Mesodermal cell (in vitro differentiated cells): ENCODE data around the gene NSD2.
"Not testable (repeated sequence)": the region's sequence is repeated elsewhere in the genome, so short reads cannot be mapped to it uniquely, and the experiment has no call there.

Experiments used
- H3K27ac ChIP-seq: 2 replicates; pipeline ENCODE4 v1.7.0; 2013; ENCODE audit warnings: mild to moderate bottlenecking, low read depth, low read length, moderate library complexity; ENCODE audit not compliant: severe bottlenecking
- H3K36me3 ChIP-seq: 2 replicates; pipeline ENCODE4 v1.7.1; 2013; ENCODE audit warnings: mild to moderate bottlenecking, low read length, moderate library complexity; ENCODE audit not compliant: control insufficient read depth, insufficient read depth
- H3K4me1 ChIP-seq: one replicate; pipeline ENCODE4 v1.7.1; 2013; ENCODE audit warnings: mild to moderate bottlenecking, low read length; ENCODE audit not compliant: insufficient read depth, control insufficient read depth, poor library complexity, severe bottlenecking
- H3K4me3 ChIP-seq: 2 replicates; pipeline ENCODE4 v1.7.0; 2013; ENCODE audit warnings: low read length, control low read depth, mild to moderate bottlenecking; ENCODE audit not compliant: insufficient read depth, poor library complexity, severe bottlenecking; ENCODE audit errors: extremely low read depth
- H3K9me3 ChIP-seq: 2 replicates; pipeline ENCODE4 v1.7.1; 2013; ENCODE audit warnings: mild to moderate bottlenecking, low read length, moderate library complexity; ENCODE audit not compliant: control insufficient read depth
- WGBS, 2 experiments: methylation state at CpG; one replicate each; pipeline ENCODE4 v1.1.5; 2013; ENCODE audit warnings: missing lambda C conversion rate in 2 of 2; ENCODE audit not compliant: insufficient coverage in 2 of 2; 5-methylcytosine and 5-hydroxymethylcytosine counted together

The NSD2 gene

DNA sequence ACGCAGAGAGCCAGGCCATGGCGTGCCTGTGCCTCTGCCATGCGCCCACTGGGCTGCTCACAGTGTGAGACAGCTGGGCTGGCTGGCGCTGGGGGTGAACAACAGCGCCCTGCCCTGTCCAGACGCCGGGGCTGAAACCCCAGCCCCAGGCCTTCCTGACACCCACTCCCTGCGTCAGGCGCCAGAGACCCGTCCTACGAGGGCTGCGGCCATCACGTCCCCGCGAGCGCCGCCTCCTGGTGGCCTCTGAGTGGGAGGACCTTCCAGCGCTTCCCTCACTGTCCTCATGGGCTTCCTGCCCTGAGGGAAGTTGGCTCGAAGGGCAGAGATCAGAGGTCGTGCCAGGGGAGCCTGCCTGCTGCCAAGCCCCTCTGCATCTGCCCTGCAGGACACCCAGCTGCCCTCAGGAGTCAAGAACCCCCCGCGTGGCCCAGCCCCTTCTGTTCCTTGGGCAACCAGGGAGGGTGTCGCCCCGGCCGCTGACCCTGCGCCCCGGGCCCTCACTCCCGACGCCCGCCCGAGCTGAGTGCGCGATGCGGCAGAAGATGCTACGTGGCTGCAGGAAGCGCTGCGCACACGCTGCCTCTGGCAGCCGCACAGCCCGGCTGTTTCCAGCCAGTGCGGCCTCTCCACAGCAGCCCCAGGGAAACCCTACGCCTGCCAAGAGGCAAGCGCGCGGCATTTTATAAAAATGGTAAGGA is 121.4 kb downstream of the NSD2 start:
- Histone ChIP-seq H3K36me3 (peaks cover 53% of the 10 kb centered on the region), H3K9me3 (peaks cover 3% of the 10 kb centered on the region), H3K27ac (no peak overlapping the region), H3K4me1 (no peaks in the 10 kb centered on the region), H3K4me3 (no peak overlapping the region)
- 89% methylated on average over 40 to 45 of the region's 45 CpGs for WGBS, 2 experiments

DNA sequence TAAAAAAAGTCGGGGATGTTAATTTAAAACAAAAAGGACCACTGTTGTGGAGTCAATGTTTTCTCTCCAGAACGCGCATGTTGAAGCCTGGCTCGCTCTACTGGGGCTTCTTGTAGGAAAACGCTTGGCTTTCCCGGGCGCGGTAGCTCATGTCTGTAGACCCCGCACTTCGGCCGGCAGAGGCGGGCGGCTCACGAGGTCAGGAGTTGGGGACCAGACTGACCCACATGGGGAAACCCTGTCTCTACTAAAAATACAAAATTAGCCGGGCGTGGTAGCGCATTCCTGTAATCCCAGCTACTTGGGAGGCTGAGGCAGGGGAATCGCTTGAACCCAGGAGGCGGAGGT is 122.0 kb downstream of the NSD2 start:
- H3K9me3 ChIP-seq: peaks cover 6% of the 10 kb centered on the region
- 93 to 96% methylated on average over 17 of the region's 19 CpGs for WGBS, 2 experiments
- no peak overlapping the region for H3K27ac ChIP-seq
- peaks cover 56% of the 10 kb centered on the region for H3K36me3 ChIP-seq
- H3K4me3 ChIP-seq: no peak overlapping the region
- H3K4me1 ChIP-seq: no peaks in the 10 kb centered on the region

DNA sequence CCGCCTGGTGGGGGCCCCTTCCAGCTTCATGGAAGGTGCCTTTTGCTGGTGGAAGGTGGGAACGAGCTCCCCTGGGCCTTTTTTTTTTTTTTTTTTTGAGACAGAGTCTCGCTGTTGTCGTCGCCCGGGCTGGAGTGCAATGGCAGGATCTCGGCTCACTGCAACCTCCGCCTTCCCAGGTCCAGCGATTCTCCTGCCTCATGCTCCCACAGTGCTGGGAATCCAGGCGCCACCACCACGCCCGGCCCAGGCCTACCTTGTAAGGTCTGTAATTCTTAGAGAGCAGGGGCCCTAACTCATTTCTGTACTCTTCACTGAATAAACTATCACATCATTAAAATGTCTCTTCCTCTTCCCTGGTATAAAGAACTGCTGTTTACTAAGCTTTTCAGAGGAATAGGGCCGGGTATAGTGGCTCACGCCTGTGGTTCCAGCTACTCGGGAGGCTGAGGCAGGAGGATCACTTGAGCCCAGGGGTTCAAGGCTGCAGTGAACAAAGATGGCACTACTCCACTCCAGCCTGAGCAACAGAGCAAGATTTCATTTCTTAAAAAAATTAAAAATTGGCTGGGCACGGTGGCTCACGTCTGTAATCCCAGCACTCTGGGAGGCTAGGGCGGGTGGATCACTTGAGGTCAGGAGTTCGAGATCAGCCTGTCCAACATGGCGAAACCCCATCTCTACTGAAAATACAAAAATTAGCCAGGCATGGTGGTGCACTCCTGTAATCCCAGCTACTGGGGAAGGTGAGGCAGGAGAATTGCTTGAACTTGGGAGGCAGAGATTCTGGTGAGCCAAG is 122.7 kb downstream of the NSD2 start:
- H3K4me3 ChIP-seq, H3K27ac ChIP-seq, H3K9me3 ChIP-seq, H3K4me1 ChIP-seq: not testable (repeated sequence)
- H3K36me3 ChIP-seq: peaks cover 49% of the 10 kb centered on the region
- 93 to 98% methylated on average over 10 to 16 of the region's 20 CpGs for WGBS, 2 experiments

DNA sequence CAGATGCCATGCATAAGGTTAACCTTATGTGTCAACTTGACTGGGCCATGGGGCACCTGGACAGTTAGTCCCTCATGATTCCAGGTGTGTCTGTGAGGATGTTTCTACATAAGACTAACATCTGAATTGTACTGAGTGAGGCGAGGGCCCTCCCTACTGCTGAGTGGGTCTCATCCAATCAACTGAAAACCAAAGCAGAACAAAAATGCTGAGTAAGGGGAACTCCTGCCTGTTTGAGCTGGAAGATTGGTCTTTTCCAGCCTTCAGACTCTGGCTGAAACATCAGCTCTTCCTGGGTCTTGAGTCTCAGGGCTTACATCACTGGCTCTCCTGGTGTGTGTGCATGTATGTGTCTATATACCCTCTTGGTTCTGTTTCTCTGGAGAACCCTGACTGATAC is 123.7 kb downstream of the NSD2 start:
- Histone ChIP-seq H3K9me3 (peaks cover 6% of the 10 kb centered on the region), H3K27ac (no peak overlapping the region), H3K4me1 (no peaks in the 10 kb centered on the region), H3K4me3 (no peak overlapping the region), H3K36me3 (peaks cover 49% of the 10 kb centered on the region)
- 100% methylated on average over 1 of the region's 1 CpG; no CpG with 5 or more reads in 1 of the 2 experiments for WGBS, 2 experiments

DNA sequence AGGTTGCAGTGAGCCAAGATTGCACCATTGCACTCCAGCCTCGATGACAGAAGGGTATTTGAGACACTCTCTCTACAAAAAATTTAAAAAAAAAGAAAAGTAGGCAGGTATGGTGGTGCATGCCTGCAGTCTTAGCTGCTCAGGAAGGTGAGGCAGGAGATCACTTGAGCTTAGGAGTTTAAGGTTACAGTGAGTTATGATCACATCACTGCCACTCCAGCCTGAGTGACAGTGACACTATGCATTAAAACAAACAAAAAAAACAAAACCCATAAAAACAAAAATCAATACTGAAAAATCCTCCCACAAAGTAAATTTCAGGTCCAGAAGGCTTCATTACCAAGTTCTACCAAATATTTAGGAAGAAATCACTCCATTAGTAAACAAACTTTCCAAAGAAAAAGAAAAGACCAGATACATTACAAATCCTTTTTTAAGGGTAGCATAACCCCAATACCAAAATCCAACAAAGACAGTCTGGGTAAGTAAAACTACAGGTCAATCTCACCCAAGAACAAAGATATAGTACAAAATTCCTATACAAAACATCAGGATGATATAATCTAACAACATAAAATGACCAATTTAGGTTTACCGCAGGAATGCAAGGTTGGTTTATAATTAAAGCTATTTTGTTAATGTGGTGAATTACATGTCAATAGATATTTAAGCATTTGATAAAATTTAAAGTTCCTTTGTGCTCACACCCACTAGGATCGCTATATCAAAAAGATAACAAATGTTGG is 125.8 kb downstream of the NSD2 start:
- no CpG with 5 or more reads among the region's 3 CpGs for WGBS, 2 experiments
- no peak overlapping the region for H3K4me3 ChIP-seq
- H3K27ac ChIP-seq: no peak overlapping the region
- peaks cover 6% of the 10 kb centered on the region for H3K9me3 ChIP-seq
- H3K36me3 ChIP-seq: peaks cover 48% of the 10 kb centered on the region
- no peaks in the 10 kb centered on the region for H3K4me1 ChIP-seq

DNA sequence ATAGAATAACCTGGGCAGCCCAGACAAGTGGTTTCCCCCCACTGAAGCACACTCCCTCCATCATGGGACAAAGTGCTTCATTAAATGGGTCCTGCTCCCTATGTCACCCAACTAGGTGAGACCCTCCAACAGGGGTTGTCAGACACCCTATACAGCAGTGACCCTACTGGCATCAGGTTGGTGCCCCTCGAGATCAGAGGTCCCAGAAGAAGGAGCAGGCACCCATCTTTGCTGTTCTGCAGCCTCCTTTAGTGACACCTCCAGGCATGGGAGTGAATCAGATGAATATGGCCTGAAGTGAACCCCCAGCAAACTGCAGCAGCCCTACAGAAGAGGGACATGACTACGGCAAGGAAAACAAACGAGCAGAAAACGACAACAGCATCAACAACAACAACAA is 126.5 kb downstream of the NSD2 start:
- H3K36me3 ChIP-seq: peaks cover 48% of the 10 kb centered on the region
- H3K9me3 ChIP-seq: peaks cover 6% of the 10 kb centered on the region
- no peaks in the 10 kb centered on the region for H3K4me1 ChIP-seq
- H3K27ac ChIP-seq: no peak overlapping the region
- H3K4me3 ChIP-seq: no peak overlapping the region
- 70 to 96% methylated on average over 3 to 4 of the region's 4 CpGs for WGBS, 2 experiments

DNA sequence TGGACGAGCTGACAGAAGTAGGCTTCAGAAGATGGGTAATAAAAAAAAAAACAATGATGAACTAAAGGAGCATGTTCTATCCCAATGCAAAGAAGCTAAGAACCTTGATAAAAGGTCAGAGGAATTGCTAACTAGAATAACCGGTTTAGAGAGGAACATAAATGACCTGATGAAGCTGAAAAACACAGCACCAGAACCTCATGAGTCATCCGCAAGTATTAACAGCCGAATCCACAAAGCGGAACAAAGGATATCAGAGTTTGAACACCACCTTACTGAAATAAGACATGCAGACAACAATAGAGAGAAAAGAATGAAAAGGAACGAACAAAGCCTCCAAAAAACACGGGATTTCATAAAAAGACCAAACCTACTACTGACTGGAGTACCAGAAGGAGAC is 127.1 kb downstream of the NSD2 start:
- H3K36me3 ChIP-seq: peaks cover 53% of the 10 kb centered on the region

DNA sequence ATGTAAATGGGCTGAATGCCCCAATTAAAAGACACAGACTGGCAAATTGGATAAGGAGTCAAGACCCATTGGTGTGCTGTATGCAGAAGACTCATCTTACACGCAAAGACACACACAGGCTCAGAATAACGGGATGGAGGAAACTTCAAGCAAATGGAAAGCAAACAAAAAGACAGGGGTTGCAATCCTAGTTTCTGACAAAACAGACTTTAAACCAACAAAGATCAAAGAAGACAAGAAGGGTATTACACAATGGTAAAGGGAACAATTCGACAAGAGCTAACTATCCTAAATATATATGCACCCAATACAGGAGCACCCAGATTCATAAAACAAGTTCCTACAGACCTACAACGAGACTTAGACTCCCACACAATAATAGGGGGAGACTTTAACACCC is 128.1 kb downstream of the NSD2 start:
- H3K4me3 ChIP-seq, H3K27ac ChIP-seq, H3K4me1 ChIP-seq, H3K9me3 ChIP-seq: not testable (repeated sequence)
- WGBS, 2 experiments: 94 to 96% methylated on average over 4 of the region's 4 CpGs
- peaks cover 63% of the 10 kb centered on the region for H3K36me3 ChIP-seq

More for the DNA sequence above, 127.1 kb downstream of the NSD2 start:
- WGBS, 2 experiments: 83 to 100% methylated on average over 2 of the region's 7 CpGs
- Histone ChIP-seq H3K9me3 (peaks cover 6% of the 10 kb centered on the region), H3K27ac (no peak overlapping the region), H3K4me3 (no peak overlapping the region), H3K4me1 (no peaks in the 10 kb centered on the region)

DNA sequence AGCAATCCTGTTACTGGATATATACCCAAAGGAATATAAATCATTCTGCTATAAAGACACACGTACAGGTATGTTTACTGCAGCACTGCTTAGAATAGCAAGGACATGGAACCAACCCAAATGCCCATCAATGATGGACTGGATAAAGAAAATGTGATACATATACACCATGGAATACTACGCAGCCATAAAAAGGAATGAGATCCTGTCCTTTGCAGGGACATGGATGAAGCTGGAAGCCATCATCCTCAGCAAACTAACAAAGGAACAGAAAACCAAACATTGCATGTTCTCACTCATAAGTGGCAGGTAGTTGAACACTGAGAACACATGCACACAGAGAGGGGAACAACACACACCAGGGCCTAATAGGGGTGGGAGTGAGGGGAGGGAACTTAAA is 132.2 kb downstream of the NSD2 start:
- not testable (repeated sequence) for H3K4me3 ChIP-seq, H3K9me3 ChIP-seq, H3K4me1 ChIP-seq, H3K27ac ChIP-seq
- 100% methylated on average over 2 of the region's 2 CpGs; no CpG with 5 or more reads in 1 of the 2 experiments for WGBS, 2 experiments
- peaks cover 61% of the 10 kb centered on the region for H3K36me3 ChIP-seq

DNA sequence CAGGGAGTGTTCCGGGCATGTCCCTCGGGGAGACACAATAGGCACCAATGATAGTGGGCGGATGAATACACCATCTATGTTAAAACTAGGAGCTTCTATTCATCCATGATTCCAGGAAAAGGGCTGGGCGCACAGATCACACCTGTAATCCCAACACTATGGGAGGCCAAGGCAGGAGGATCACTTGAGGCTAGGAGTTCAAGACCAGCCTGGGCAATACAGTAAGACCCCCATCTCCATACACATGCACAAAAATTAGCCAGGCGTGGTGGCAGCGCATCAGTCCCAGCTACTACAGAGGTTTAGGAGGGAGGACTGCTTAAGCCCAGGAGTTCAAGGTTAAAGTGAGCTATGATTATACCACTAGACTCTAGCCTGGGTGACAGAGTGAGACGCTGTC is 135.2 kb downstream of the NSD2 start:
- Histone ChIP-seq H3K4me1 (no peaks in the 10 kb centered on the region), H3K9me3 (no peaks in the 10 kb centered on the region), H3K27ac (no peak overlapping the region), H3K4me3 (no peak overlapping the region), H3K36me3 (peaks cover 44% of the 10 kb centered on the region)
- WGBS, 2 experiments: 97 to 100% methylated on average over 2 to 3 of the region's 7 CpGs
